Epithelial cell of prostate (primary cell): Measurements from ENCODE around the gene AGBL4.

Experiments
- DNase-seq: peaks from one replicate; pipeline ENCODE4 v3.0.0-alpha.2; 2011; ENCODE audit warnings: low read depth, low spot score
- H3K27ac ChIP-seq: fragments of 450-650 bp; 2 replicates; pipeline ENCODE4 v1.5.1; 2017; ENCODE audit warnings: mild to moderate bottlenecking

AGBL4 gene

GRCh38 chr1:48493041-48493440 lies 1530.7 kb downstream of the AGBL4 start:
- no peak overlapping the region for H3K27ac ChIP-seq
- no peak for DNase-seq

GRCh38 chr1:48492392-48492791 lies 1531.4 kb downstream of the AGBL4 start:
- no peak for DNase-seq
- H3K27ac ChIP-seq = no peak overlapping the region

GRCh38 chr1:48488721-48489120 lies 1535.0 kb downstream of the AGBL4 start:
- no peak for DNase-seq
- H3K27ac ChIP-seq = no peak overlapping the region
